Umbilical cord (tissue), 2 donors: Measurements from ENCODE around the gene IRX6. TPM values are rescaled to one million over a fixed set of nuclear protein-coding genes. Genes with fewer than 3 reads are reported as not detected.
A peak's percentile ranks its signal among the peaks of the same experiment; 100 is the strongest.

Experiments
- DNase-seq: peaks from one replicate; pipeline ENCODE4 v3.0.0-alpha.2; 2015; ENCODE audit warnings: low spot score
- total RNA-seq: library from RNA; depleted of rRNA; stranded (reverse); fragments of >200 nt; gene quantifications from one replicate; pipeline ENCODE4 v1.2.3, GENCODE V29; 2014; ENCODE audit warnings: low replicate concordance; ENCODE audit not compliant: insufficient read depth

The IRX6 gene
- total RNA-seq = not detected

- DNase-seq = peak; percentile 23
These were observed at the start of gene IRX6 for GRCh38 chr16:55323637-55324271. Gene IRX6, plus strand, starts transcription at chr16:55324203. Its CDS starts 889 bp downstream, at chr16:55325092.

- no peak for DNase-seq
These were observed 49.6 kb upstream of the IRX6 start for GRCh38 chr16:55274391-55274790.

- no peak for DNase-seq
These were observed 48.8 kb upstream of the IRX6 start for GRCh38 chr16:55275167-55275566.

- DNase-seq = no peak
These were observed 48.1 kb upstream of the IRX6 start for GRCh38 chr16:55275869-55276268.

GRCh38 chr16:55277536-55277935, 46.5 kb upstream of the IRX6 start:
- no peak for DNase-seq

GRCh38 chr16:55279598-55279997, 44.4 kb upstream of the IRX6 start:
- no peak for DNase-seq

GRCh38 chr16:55280587-55280986, 43.4 kb upstream of the IRX6 start:
- DNase-seq = no peak

GRCh38 chr16:55282441-55282840, 41.6 kb upstream of the IRX6 start:
- no peak for DNase-seq

GRCh38 chr16:55283812-55284717, 39.9 kb upstream of the IRX6 start:
- DNase-seq = no peak

- DNase-seq = no peak
These were observed 39.3 kb upstream of the IRX6 start for GRCh38 chr16:55284718-55285099.

GRCh38 chr16:55285586-55285985, 38.4 kb upstream of the IRX6 start:
- DNase-seq = no peak

- DNase-seq = no peak
These were observed 34.6 kb upstream of the IRX6 start for GRCh38 chr16:55289353-55289752.

- no peak for DNase-seq
These were observed 32.2 kb upstream of the IRX6 start for GRCh38 chr16:55291847-55292246.

- DNase-seq = no peak
These were observed 31.5 kb upstream of the IRX6 start for GRCh38 chr16:55292491-55292890.

GRCh38 chr16:55294129-55294528, 29.9 kb upstream of the IRX6 start:
- no peak for DNase-seq

GRCh38 chr16:55294931-55295342, 29.1 kb upstream of the IRX6 start:
- peak; percentile 85 for DNase-seq

GRCh38 chr16:55297062-55297909, 26.7 kb upstream of the IRX6 start:
- DNase-seq = no peak

- no peak for DNase-seq
These were observed 26.0 kb upstream of the IRX6 start for GRCh38 chr16:55297910-55298479.

- DNase-seq = peak; percentile 24
These were observed 22.5 kb upstream of the IRX6 start for GRCh38 chr16:55301385-55302008.

- no peak for DNase-seq
These were observed 21.4 kb upstream of the IRX6 start for GRCh38 chr16:55302635-55303034.

GRCh38 chr16:55308973-55309372, 15.0 kb upstream of the IRX6 start:
- DNase-seq = no peak
